Activated T-helper 2 cell treated with anti-CD3 and anti-CD28 coated beads, Interferon-gamma antibody, Interleukin-2, Interleukin-4, amounts not matched to agents 10 μg/mL and 5 μg/mL and 100 μg/mL, durations not matched to agents 14 hours and 24 hours and 36 hours (primary cell): ENCODE data around the gene CHST15. TPM values are rescaled to one million over a fixed set of nuclear protein-coding genes. Genes with fewer than 3 reads are reported as not detected.

Source experiments
- total RNA-seq: library from RNA; stranded (reverse); gene quantifications from 2 replicates; pipeline ENCODE4 v1.2.3, GENCODE V29; 2022

The CHST15 gene
- total RNA-seq, 1 donor from 2014 or later, result not detected

Other genes starting within 250 kb of the CHST15 start
- gene CPXM2, start 201.8 kb downstream of the CHST15 start, total RNA-seq, result not detected in 2 replicates